GM12878 (cell line): ENCODE measurements around the gene RCE1.

Source experiments
- RB1 ChIP-seq: fragments of 450-650 bp; formaldehyde crosslinking; IDR thresholded peaks from 2 replicates; pipeline ENCODE4 v1.6.1; 2017; ENCODE audit warnings: mild to moderate bottlenecking, borderline replicate concordance
- ZNF217 ChIP-seq: fragments of 450-650 bp; IDR thresholded peaks from 2 replicates; pipeline ENCODE4 v1.6.1; 2017; ENCODE audit warnings: antibody characterized with exemption, mild to moderate bottlenecking

DNA sequence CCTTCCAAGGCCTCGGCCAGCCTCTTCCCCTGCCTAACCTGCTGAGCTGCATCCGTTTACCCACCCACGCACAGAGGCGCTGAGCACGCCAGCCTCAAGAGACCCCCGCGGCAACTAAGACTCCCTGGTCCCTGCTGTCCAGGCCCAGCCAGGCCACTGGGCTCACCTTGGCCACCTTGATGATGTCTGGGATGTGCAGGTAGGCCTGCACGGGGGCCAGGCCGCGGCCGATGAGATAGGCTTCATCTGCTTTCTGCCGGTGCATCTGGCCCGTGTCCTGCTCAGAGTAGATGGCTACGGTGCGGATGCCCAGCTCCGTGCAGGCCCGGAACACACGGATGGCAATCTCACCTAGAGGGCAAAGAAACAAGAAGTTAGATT, 28.3 kb downstream of the RCE1 start:
- TF ChIP-seq RB1, result no peak
- TF ChIP-seq ZNF217, result no peak
